ENCODE data around the gene PLEKHA1.

Gene PLEKHA1

GRCh38 chr10:122480146-122480833, 105.8 kb downstream of the PLEKHA1 start:
- no peak for DNase-seq (ENCODE audit: low read depth)

GRCh38 chr10:122481296-122482056, 107.0 kb downstream of the PLEKHA1 start:
- no peak for DNase-seq (ENCODE audit: low read depth)
